ENCODE data around the gene RSL1D1.

The RSL1D1 gene

GRCh38 chr16:11841026-11841425 is 10.3 kb downstream of the RSL1D1 start:
- Histone ChIP-seq H3K4me3 (replicated peaks; ENCODE audit: insufficient read depth, low read length) (no peak overlapping the region), H3K27ac (replicated peaks) (no peak overlapping the region), H3K27me3 (ENCODE audit: insufficient read depth, poor library complexity, severe bottlenecking) (no peaks in the 10 kb centered on the region)
- TF ChIP-seq, protein P1, sequence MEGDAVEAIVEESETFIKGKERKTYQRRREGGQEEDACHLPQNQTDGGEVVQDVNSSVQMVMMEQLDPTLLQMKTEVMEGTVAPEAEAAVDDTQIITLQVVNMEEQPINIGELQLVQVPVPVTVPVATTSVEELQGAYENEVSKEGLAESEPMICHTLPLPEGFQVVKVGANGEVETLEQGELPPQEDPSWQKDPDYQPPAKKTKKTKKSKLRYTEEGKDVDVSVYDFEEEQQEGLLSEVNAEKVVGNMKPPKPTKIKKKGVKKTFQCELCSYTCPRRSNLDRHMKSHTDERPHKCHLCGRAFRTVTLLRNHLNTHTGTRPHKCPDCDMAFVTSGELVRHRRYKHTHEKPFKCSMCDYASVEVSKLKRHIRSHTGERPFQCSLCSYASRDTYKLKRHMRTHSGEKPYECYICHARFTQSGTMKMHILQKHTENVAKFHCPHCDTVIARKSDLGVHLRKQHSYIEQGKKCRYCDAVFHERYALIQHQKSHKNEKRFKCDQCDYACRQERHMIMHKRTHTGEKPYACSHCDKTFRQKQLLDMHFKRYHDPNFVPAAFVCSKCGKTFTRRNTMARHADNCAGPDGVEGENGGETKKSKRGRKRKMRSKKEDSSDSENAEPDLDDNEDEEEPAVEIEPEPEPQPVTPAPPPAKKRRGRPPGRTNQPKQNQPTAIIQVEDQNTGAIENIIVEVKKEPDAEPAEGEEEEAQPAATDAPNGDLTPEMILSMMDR (IDR thresholded peaks at IDR 0.05; ENCODE audit: insufficient read depth, low read length): no peak
- TF ChIP-seq SPI1 (IDR thresholded peaks at IDR 0.05; ENCODE audit: borderline replicate concordance, low read depth) (no peak), GABPA (IDR thresholded peaks at IDR 0.05; ENCODE audit: low read depth) (no peak), POLR2AphosphoS5 (IDR thresholded peaks at IDR 0.05; ENCODE audit: low read depth) (no peak)
- TF ChIP-seq, protein P2, sequence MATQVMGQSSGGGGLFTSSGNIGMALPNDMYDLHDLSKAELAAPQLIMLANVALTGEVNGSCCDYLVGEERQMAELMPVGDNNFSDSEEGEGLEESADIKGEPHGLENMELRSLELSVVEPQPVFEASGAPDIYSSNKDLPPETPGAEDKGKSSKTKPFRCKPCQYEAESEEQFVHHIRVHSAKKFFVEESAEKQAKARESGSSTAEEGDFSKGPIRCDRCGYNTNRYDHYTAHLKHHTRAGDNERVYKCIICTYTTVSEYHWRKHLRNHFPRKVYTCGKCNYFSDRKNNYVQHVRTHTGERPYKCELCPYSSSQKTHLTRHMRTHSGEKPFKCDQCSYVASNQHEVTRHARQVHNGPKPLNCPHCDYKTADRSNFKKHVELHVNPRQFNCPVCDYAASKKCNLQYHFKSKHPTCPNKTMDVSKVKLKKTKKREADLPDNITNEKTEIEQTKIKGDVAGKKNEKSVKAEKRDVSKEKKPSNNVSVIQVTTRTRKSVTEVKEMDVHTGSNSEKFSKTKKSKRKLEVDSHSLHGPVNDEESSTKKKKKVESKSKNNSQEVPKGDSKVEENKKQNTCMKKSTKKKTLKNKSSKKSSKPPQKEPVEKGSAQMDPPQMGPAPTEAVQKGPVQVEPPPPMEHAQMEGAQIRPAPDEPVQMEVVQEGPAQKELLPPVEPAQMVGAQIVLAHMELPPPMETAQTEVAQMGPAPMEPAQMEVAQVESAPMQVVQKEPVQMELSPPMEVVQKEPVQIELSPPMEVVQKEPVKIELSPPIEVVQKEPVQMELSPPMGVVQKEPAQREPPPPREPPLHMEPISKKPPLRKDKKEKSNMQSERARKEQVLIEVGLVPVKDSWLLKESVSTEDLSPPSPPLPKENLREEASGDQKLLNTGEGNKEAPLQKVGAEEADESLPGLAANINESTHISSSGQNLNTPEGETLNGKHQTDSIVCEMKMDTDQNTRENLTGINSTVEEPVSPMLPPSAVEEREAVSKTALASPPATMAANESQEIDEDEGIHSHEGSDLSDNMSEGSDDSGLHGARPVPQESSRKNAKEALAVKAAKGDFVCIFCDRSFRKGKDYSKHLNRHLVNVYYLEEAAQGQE (IDR thresholded peaks at IDR 0.05; ENCODE audit: insufficient replicate concordance, low read depth): no peak
- DNase-seq (ENCODE audit: low read depth in 1 of 2, low spot score in 1 of 2): no peak

GRCh38 chr16:11836650-11837244 is 14.6 kb downstream of the RSL1D1 start:
- Histone ChIP-seq H3K4me3 (replicated peaks; ENCODE audit: insufficient read depth, low read length) (no peak overlapping the region), H3K27me3 (ENCODE audit: insufficient read depth, poor library complexity, severe bottlenecking) (no peaks in the 10 kb centered on the region), H3K27ac (replicated peaks) (no peak overlapping the region)
- DNase-seq (ENCODE audit: low read depth in 1 of 2, low spot score in 1 of 2): no peak
- no peak for TF ChIP-seq SPI1 (IDR thresholded peaks at IDR 0.05; ENCODE audit: borderline replicate concordance, low read depth)

DNA sequence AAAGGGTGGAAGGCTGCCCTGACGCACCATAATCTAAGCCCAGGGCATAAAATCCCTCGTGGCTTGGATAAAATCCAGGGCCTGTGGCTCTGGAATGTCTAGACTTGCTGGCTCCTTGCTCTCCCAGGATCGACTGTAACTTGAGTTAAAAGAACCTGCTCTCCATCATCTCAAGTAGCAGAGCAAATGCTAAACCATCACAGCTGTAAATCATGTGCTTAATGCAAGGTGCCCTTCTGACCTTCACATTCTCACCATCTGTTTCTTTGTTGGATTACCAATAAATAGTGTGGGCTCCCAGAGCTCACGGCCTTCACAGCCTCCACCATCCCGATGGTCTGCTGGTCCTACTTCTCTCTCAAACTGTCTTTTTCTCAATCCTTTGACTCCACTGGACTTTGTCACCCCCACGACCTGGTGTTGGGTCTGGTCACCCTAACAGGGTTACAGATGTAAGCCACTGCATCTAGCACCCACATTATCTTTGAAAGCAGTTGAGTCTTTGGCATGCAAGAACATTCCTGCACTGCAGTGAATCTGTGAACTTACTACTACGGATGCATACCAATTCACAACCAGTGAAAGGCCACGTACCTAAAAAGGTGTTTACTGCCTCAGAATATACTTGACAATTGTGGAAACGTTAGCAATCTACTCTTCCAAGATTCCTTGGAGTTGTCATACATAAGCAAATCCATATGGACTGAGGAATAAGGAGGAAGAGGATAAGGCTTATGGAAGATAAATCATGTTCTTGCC is 15.3 kb downstream of the RSL1D1 start:
- H3K27ac ChIP-seq (replicated peaks): no peak overlapping the region
- no peaks in the 10 kb centered on the region for H3K27me3 ChIP-seq (ENCODE audit: insufficient read depth, poor library complexity, severe bottlenecking)
- no peak overlapping the region for H3K4me3 ChIP-seq (replicated peaks; ENCODE audit: insufficient read depth, low read length)
- no peak for DNase-seq (ENCODE audit: low read depth in 1 of 2, low spot score in 1 of 2)
- TF ChIP-seq, protein P1 (IDR thresholded peaks at IDR 0.05; ENCODE audit: insufficient read depth, low read length): no peak
- TF ChIP-seq, protein P2 (IDR thresholded peaks at IDR 0.05; ENCODE audit: insufficient replicate concordance, low read depth): no peak
- peak; percentile 71 for TF ChIP-seq POLR2AphosphoS5 (IDR thresholded peaks at IDR 0.05; ENCODE audit: low read depth)

DNA sequence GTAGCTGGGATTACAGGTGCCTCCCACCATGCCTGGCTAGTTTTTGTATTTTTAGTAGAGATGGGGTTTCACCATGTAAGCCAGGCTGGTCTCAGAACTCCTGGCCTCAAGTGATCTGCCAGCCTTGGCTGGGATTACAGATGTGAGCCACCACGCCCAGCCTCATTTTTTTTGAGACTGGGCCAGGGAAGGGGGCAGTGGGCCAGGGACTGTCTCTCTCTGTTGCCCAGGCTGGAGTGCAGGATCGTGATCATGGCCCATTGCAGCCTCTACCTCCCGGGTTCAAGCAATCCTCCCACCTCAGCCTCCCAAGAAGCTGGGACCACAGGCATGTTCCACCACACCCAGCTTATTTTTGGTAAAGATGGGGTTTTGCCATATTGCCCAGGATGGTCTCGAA is 16.0 kb downstream of the RSL1D1 start:
- TF ChIP-seq, protein P2 (IDR thresholded peaks at IDR 0.05; ENCODE audit: insufficient replicate concordance, low read depth): no peak
- no peak for TF ChIP-seq SPI1 (IDR thresholded peaks at IDR 0.05; ENCODE audit: borderline replicate concordance, low read depth)
- TF ChIP-seq, protein P1 (IDR thresholded peaks at IDR 0.05; ENCODE audit: insufficient read depth, low read length): no peak
- TF ChIP-seq POLR2AphosphoS5 (IDR thresholded peaks at IDR 0.05; ENCODE audit: low read depth): no peak
- no peak for TF ChIP-seq GABPA (IDR thresholded peaks at IDR 0.05; ENCODE audit: low read depth)
- DNase-seq (ENCODE audit: low read depth in 1 of 2, low spot score in 1 of 2): no peak
- Histone ChIP-seq H3K27ac (replicated peaks) (no peak overlapping the region), H3K27me3 (ENCODE audit: insufficient read depth, poor library complexity, severe bottlenecking) (no peaks in the 10 kb centered on the region), H3K4me3 (replicated peaks; ENCODE audit: insufficient read depth, low read length) (no peak overlapping the region)
